NCI-H2171 (cell line): ENCODE data around the gene WDR83.
A peak's percentile ranks its signal among the peaks of the same experiment; 100 is the strongest.
"Not testable (repeated sequence)": the region's sequence is repeated elsewhere in the genome, so short reads cannot be mapped to it uniquely, and the experiment has no call there.

Experiments used
- DNase-seq: peaks from one replicate; lab custom pipeline; 2025; lab: John Stamatoyannopoulos, UW

Gene WDR83

GRCh38 chr19:12685831-12686230 is 19.2 kb downstream of the WDR83 start:
- no peak for DNase-seq

DNA sequence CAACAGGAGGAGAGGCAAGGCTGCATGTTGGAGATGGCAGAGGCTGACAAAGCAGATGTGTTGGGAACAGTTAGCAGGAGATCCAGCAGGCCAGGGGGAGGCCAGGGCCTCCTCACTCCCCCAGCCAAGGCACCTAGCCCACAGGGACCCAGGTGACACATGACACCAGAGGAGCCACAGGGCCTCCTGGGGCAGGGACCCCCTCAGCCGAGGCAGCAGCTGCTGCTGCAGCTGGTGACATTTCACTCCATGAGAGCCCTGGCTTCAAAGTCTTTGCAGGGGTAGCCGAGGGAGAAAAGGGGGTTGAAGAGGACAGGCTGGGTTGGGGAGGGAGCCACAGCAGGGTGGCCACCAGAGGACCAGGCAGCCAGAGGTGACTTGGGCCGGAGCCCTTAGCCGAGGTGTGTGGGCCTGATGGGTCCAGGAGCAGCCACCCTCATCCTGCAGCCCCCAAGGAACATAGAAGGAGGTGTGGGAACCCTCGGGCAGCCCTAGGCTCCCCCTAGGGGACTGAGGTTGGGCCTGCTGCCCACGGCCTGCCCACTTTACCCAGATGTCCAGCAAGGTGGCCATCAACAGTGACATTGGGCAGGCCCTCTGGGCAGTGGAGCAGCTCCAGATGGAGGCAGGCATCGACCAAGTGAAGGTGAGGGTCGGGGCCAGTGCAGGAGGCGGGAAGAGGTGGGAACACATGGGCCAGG is 21.0 kb downstream of the WDR83 start, which contains the start of gene GNG14:
TSS of gene GNG14 (plus strand) at position 503 of the 701 bp plus-strand sequence. CDS start at position 554, 51 bp downstream.
- DNase-seq, result peak; percentile 87

- DNase-seq, result no peak
Measured at GRCh38 chr19:12689012-12689411, 22.4 kb downstream of the WDR83 start.

DNA sequence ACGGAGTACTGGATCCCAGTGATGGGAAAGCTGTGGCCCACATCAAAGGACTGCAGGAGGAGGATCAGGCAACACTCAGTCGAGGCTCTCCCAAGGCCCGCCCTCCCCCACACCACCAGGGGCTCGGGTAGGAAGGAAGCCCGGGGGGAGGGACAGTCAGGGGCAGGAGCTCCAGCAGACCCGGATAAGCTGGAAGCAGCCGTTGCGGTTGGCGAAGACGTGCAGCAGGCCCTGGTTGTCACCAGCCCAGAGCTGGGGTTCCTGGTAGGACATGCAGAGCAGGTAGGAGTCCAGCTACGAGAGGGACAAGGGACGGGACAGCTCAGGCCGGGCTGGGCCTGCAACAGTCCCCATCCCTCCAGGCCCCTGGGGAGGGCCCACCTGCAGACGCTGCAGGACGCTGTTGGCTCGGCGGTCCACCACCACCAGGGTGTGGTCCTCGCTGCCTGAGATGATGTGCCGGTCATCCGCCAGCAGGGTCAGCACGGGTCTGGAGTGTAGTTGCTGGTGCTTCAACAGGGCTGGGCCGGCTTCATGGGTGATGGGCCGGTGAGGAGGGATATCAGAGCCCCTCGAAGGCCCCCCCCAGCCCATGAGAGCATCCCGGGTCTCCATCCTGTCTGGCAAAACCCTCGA is 23.1 kb downstream of the WDR83 start:
- DNase-seq, result no peak

DNA sequence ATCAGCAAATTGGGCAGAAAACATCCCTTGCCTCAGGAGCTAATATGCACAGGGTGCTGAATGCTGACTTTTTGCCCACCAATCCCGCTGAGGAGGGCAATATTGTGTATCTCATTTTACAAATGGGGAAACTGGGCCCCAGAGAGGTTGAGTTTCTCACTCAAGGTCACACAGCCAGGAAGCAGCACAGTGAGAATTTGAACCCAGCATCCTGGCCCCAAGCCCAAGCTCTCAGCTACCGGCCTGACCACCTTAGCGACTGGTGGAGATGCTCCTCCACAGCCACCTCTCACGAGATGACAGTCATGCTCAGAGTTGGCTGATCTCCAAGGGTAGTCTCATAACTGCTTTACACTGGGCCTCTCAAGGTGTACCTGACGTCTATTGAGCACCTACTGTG is 26.4 kb downstream of the WDR83 start:
- DNase-seq, result no peak

GRCh38 chr19:12694641-12695040 is 28.0 kb downstream of the WDR83 start:
- no peak for DNase-seq

- no peak for DNase-seq
Measured at GRCh38 chr19:12695096-12695495, 28.5 kb downstream of the WDR83 start.

- no peak for DNase-seq
Measured at GRCh38 chr19:12695514-12695913, 28.9 kb downstream of the WDR83 start.

- DNase-seq, result no peak
Measured at GRCh38 chr19:12695997-12696365, 29.4 kb downstream of the WDR83 start.

DNA sequence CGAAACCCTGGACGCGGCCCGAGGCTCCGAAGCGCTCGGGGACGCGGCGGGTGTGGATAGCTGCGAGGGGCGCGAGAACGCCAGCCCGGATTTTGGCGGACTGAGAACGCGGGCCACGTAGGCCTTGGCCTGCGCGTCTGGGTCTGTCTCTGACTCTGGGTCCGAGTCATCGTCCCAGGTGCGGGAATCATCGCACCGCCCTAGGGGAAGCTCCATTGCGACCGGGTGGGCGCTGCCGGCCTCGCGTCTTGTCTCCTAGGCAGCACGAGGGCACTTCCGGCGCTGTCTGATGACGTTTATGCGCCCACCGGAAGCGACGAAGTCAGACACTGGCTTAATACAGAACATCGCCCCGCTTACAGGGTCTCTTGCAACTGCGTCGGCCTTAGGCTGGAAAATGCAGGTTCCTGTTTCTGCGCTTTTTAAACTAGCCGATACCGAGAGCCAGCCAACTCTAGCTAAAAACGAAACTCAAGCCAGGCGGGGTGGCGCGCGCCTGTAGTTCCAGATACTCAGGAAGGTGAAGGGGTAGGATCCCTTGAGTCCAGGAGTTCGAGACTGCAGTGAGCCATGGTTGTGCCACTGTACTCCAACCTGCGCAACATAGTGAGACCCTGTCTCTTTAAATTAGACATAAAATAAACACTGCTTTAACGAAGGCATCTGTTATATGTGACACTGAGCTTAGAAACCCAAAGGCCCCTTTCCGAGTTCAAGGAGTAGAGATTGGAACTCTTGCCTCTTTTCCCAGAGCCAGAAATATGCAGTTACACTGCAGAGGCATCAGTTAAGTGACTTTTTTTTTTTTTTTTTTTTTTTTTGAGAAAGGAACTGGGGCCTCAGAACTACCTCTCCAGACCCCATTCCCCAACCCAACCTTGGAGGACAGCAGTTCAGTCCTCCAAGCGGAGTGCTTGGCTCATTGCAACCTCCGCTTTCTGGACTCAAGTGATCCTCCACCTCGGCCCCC is 30.0 kb downstream of the WDR83 start, which contains the start of gene FBXW9:
TSS of gene FBXW9 (minus strand) at position 266 of the 970 bp plus-strand sequence. CDS start at position 216, 50 bp downstream.
- peak; percentile 87 for DNase-seq

DNA sequence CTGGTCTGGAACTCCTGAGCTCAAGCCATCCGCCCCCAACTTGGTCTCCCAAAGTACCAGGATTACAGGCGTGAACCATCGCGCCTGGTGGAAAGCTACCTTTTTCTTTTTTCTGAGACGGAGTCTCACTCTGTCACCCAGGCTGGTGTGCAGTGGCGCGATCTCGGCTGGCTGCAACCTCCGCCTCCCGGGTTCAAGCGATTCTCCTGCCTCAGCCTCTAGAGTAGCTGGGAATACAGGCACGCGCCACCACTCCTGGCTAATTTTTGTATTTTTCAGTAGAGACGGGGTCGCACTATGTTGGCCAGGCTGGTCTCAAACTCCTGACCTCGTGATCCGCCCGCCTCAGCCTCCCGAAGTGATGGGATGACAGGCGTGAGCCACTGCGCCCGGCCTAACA is 30.8 kb downstream of the WDR83 start:
- not testable (repeated sequence) for DNase-seq

- DNase-seq, result no peak
Measured at GRCh38 chr19:12698138-12698537, 31.5 kb downstream of the WDR83 start.

- DNase-seq, result no peak
Measured at GRCh38 chr19:12701596-12702282, 35.1 kb downstream of the WDR83 start.

GRCh38 chr19:12703046-12703445 is 36.4 kb downstream of the WDR83 start:
- peak; percentile 74 for DNase-seq

GRCh38 chr19:12705169-12705568 is 38.6 kb downstream of the WDR83 start:
- no peak for DNase-seq

GRCh38 chr19:12705654-12706331 is 39.2 kb downstream of the WDR83 start:
- DNase-seq, result no peak

GRCh38 chr19:12706332-12706718 is 39.7 kb downstream of the WDR83 start:
- no peak for DNase-seq

DNA sequence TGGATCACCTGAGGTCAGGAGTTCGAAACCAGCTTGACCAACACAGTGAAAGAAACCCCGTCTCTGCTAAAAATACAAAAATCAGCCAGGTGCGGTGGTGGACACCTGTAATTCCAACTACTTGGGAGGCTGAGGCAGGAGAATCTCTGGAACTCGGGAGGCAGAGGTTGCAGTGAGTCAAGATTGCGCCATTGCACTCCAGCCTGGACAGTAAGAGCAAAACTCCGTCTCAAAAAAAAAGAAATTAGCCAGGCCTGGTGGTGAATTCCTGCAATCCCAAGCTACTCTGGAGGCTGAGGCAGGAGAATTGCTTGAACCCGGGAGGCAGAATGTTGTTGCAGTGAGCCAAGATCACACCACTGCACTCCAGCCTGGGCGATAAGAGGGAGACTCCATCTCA is 42.0 kb downstream of the WDR83 start:
- DNase-seq, result no peak

- DNase-seq, result no peak
Measured at GRCh38 chr19:12711187-12711586, 44.6 kb downstream of the WDR83 start.

GRCh38 chr19:12712077-12712476 is 45.5 kb downstream of the WDR83 start:
- DNase-seq, result not testable (repeated sequence)

GRCh38 chr19:12713304-12713703 is 46.7 kb downstream of the WDR83 start:
- not testable (repeated sequence) for DNase-seq
